H9 (cell line): ENCODE results near the gene PDLIM7. TPM values are rescaled to one million over a fixed set of nuclear protein-coding genes. Genes with fewer than 3 reads are reported as not detected.

Experiments
- DNase-seq: peaks from one replicate; pipeline ENCODE4 v3.0.0-alpha.2; 2017
- H2AFZ ChIP-seq: one replicate; pipeline ENCODE4 v1.6.1; 2013; ENCODE audit warnings: mild to moderate bottlenecking, low read length, control low read depth, moderate library complexity
- H2AK5ac ChIP-seq: 2 replicates; pipeline ENCODE4 v1.6.1; 2013; ENCODE audit warnings: low read length, control low read depth, mixed read lengths; ENCODE audit not compliant: insufficient read length
- H2BK120ac ChIP-seq: one replicate; pipeline ENCODE4 v1.6.1; 2013; ENCODE audit warnings: low read depth, mild to moderate bottlenecking, low read length, control low read depth, inconsistent platforms; ENCODE audit not compliant: poor library complexity, severe bottlenecking
- H2BK12ac ChIP-seq: 2 replicates; pipeline ENCODE4 v1.6.1; 2013; ENCODE audit warnings: low read length, control low read depth, mixed read lengths, low read depth; ENCODE audit not compliant: insufficient read length
- H2BK15ac ChIP-seq: 2 replicates; pipeline ENCODE4 v1.6.1; 2013; ENCODE audit warnings: low read depth, low read length, control low read depth
- H2BK20ac ChIP-seq: one replicate; pipeline ENCODE4 v1.6.1; 2013; ENCODE audit warnings: low read depth, mild to moderate bottlenecking, low read length, control low read depth, inconsistent platforms; ENCODE audit not compliant: poor library complexity, severe bottlenecking
- H2BK5ac ChIP-seq: 2 replicates; pipeline ENCODE4 v1.6.1; 2013; ENCODE audit warnings: low read length, control low read depth, mixed read lengths; ENCODE audit not compliant: insufficient read length
- H3K14ac ChIP-seq: 2 replicates; pipeline ENCODE4 v1.6.1; 2013; ENCODE audit warnings: low read length, control low read depth; ENCODE audit not compliant: insufficient read depth
- H3K18ac ChIP-seq: 2 replicates; pipeline ENCODE4 v1.6.1; 2013; ENCODE audit warnings: low read depth, mild to moderate bottlenecking, mixed read lengths, low read length, control low read depth; ENCODE audit not compliant: insufficient read length
- H3K23ac ChIP-seq: 2 replicates; pipeline ENCODE4 v1.6.1; 2013; ENCODE audit warnings: low read length, control low read depth, mixed read lengths, low read depth; ENCODE audit not compliant: insufficient read length
- H3K23me2 ChIP-seq: 2 replicates; pipeline ENCODE4 v1.6.1; 2013; ENCODE audit warnings: low read depth, mild to moderate bottlenecking, mixed read lengths, low read length, control low read depth; ENCODE audit not compliant: insufficient read length, poor library complexity, severe bottlenecking
- H3K27ac ChIP-seq: 2 replicates; pipeline ENCODE4 v1.5.1; 2013; ENCODE audit warnings: low read length, control low read depth, mixed read lengths, low read depth; ENCODE audit not compliant: insufficient read length
- H3K27me3 ChIP-seq: 2 replicates; pipeline ENCODE4 v1.6.1; 2013; ENCODE audit warnings: low read length, control low read depth, inconsistent platforms; ENCODE audit not compliant: insufficient read depth
- H3K4ac ChIP-seq: 2 replicates; pipeline ENCODE4 v1.6.1; 2013; ENCODE audit warnings: low read depth, mild to moderate bottlenecking, control low read depth, inconsistent platforms, low read length, moderate library complexity
- H3K4me1 ChIP-seq: 2 replicates; pipeline ENCODE4 v1.6.1; 2013; ENCODE audit warnings: low read length, control low read depth, inconsistent platforms; ENCODE audit not compliant: insufficient read depth
- H3K4me2 ChIP-seq: 2 replicates; pipeline ENCODE4 v1.6.1; 2013; ENCODE audit warnings: low read length, control low read depth, mixed read lengths; ENCODE audit not compliant: insufficient read length, insufficient read depth
- H3K56ac ChIP-seq: 2 replicates; pipeline ENCODE4 v1.6.1; 2013; ENCODE audit warnings: low read depth, mild to moderate bottlenecking, mixed read lengths, low read length, control low read depth; ENCODE audit not compliant: insufficient read length
- H3K79me1 ChIP-seq: 2 replicates; pipeline ENCODE4 v1.6.1; 2013; ENCODE audit warnings: low read depth, mild to moderate bottlenecking, moderate library complexity, low read length, control low read depth, inconsistent platforms; ENCODE audit not compliant: insufficient read depth, poor library complexity, severe bottlenecking
- H3K79me2 ChIP-seq: 2 replicates; pipeline ENCODE4 v1.6.1; 2013; ENCODE audit warnings: low read length, control low read depth, inconsistent platforms; ENCODE audit not compliant: insufficient read depth
- H3K9ac ChIP-seq: 2 replicates; pipeline ENCODE4 v1.6.1; 2013; ENCODE audit warnings: low read length, control low read depth, mixed read lengths; ENCODE audit not compliant: insufficient read length; ENCODE audit errors: extremely low read depth
- H3K9me3 ChIP-seq: one replicate; pipeline ENCODE4 v1.6.1; 2013; ENCODE audit warnings: low read depth, low read length, inconsistent platforms; ENCODE audit not compliant: control insufficient read depth
- H3T11ph ChIP-seq: one replicate; pipeline ENCODE4 v1.6.1; 2013; ENCODE audit warnings: mild to moderate bottlenecking, low read length, control low read depth, inconsistent platforms
- H4K20me1 ChIP-seq: one replicate; pipeline ENCODE4 v1.6.1; 2013; ENCODE audit not compliant: control insufficient read depth, insufficient read length, insufficient read depth
- H4K5ac ChIP-seq: 2 replicates; pipeline ENCODE4 v1.6.1; 2013; ENCODE audit warnings: low read depth, mild to moderate bottlenecking, mixed read lengths, low read length, control low read depth; ENCODE audit not compliant: insufficient read length
- H4K8ac ChIP-seq: replicated peaks from 2 replicates; pipeline ENCODE4 v1.6.1; 2013; ENCODE audit warnings: low read length, control low read depth, mixed read lengths, low read depth; ENCODE audit not compliant: insufficient read length
- H4K91ac ChIP-seq: 2 replicates; pipeline ENCODE4 v1.6.1; 2013; ENCODE audit warnings: low read depth, mild to moderate bottlenecking, moderate library complexity, mixed read lengths, low read length, control low read depth; ENCODE audit not compliant: insufficient read length
- H3K27ac Mint-ChIP-seq, 3 experiments: 2 replicates in 2 of 3; 3 replicates in 1 of 3; pipeline ENCODE4 v1.8.0; 2020 to 2021; ENCODE audit warnings: mixed read lengths in 3 of 3, mild to moderate bottlenecking in 1 of 3, moderate library complexity in 1 of 3
- H3K27me3 Mint-ChIP-seq: 2 replicates; pipeline ENCODE4 v1.8.0; 2021; ENCODE audit warnings: low read depth, mild to moderate bottlenecking, moderate library complexity, mixed read lengths
- H3K36me3 Mint-ChIP-seq, 3 experiments: 2 replicates in 2 of 3; 3 replicates in 1 of 3; pipeline ENCODE4 v1.8.0; 2020 to 2021; ENCODE audit warnings: low read depth in 3 of 3, mixed read lengths in 3 of 3; ENCODE audit not compliant: insufficient read depth in 1 of 3
- H3K4me1 Mint-ChIP-seq, 2 experiments: 2 replicates each; pipeline ENCODE4 v1.8.0; 2020; ENCODE audit warnings: mixed read lengths in 2 of 2
- H3K4me3 Mint-ChIP-seq, 2 experiments: 2 replicates in 1 of 2; 3 replicates in 1 of 2; pipeline ENCODE4 v1.8.0; 2020 to 2021; ENCODE audit warnings: mild to moderate bottlenecking in 2 of 2, mixed read lengths in 2 of 2, moderate library complexity in 1 of 2
- H3K9me3 Mint-ChIP-seq, 2 experiments: 2 replicates in 1 of 2; 3 replicates in 1 of 2; pipeline ENCODE4 v1.8.0; 2020; ENCODE audit warnings: mild to moderate bottlenecking in 2 of 2, mixed read lengths in 2 of 2, moderate library complexity in 1 of 2
- WGBS: extraction: QIAGEN DNeasy Blood & Tissue Kit; methylation state at CpG from one replicate; pipeline ENCODE4 v1.1.7; 2013; ENCODE audit warnings: missing lambda C conversion rate, low lambda C conversion rate, mixed read lengths; ENCODE audit not compliant: insufficient read length; ENCODE audit errors: extremely low coverage; 5-methylcytosine and 5-hydroxymethylcytosine counted together
- total RNA-seq: library from RNA; stranded (reverse); gene quantifications from 2 replicates; pipeline ENCODE4 v1.2.1, GENCODE V29; 2021
- TF ChIP-seq, protein P1 (sequence below): fragments of 200-600 bp; sonication (generic); conservative IDR thresholded peaks from 3 replicates; pipeline ENCODE4 v1.8.0; 2021; ENCODE audit warnings: antibody characterized with exemption, mild to moderate bottlenecking

PDLIM7 gene
- total RNA-seq, 1 experiment from 2014 or later = 137 TPM

DNA sequence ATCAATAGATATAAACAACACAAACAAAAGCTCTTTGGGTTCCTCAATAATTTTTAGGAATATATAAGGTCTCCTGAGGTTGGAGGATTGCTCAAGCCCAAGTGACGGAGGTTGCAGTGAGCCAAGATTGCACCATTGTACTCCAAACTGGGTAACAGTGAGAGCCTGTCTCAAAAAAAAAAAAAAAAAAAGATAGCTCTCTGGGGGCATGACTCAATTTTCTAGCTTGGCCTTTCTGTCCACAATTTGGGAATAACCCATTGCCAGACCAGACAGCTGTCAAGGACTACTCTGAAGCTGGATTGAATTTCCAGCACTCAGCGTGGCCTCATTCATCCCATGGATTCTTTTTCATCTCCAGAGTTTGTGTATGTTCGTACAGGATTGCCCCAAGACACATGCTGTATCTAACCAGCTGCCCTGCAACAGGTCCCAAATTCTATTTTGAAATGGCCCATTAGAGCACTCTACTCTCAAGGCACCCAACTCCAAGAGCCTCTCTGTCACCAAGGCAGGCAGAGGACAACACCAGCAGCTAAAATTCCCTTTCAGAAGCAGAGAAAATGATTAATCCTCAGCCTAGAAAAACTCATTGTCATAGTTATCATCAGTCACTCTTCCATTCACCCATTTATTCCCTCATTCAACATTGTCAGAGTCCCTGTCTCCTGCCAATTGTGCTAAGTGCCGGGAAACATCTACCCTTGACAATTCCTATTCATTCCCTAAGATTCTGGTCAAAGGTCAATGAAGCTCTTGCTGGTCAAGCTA lies 48.3 kb upstream of the PDLIM7 start:
- Histone ChIP-seq H3K56ac (no peak overlapping the region), H4K91ac (no peak overlapping the region), H2BK15ac (no peak overlapping the region), H4K20me1 (no peaks in the 10 kb centered on the region), H3K4me1 (no peaks in the 10 kb centered on the region), H3K23me2 (no peaks in the 10 kb centered on the region), H3K9ac (no peak overlapping the region), H3K14ac (no peak overlapping the region), H2BK12ac (no peak overlapping the region), H3K79me1 (peaks cover 3% of the 10 kb centered on the region), H2BK120ac (no peak overlapping the region), H4K8ac (no peak overlapping the region), H2AK5ac (no peak overlapping the region), H3K4ac (no peak overlapping the region), H3K18ac (no peak overlapping the region), H3K4me2 (no peak overlapping the region), H2AFZ (no peak overlapping the region), H3K9me3 (no peaks in the 10 kb centered on the region), H4K5ac (no peak overlapping the region), H2BK5ac (no peak overlapping the region), H3T11ph (no peak overlapping the region), H3K23ac (no peak overlapping the region), H2BK20ac (no peak overlapping the region), H3K27ac (no peak overlapping the region), H3K27me3 (no peaks in the 10 kb centered on the region), H3K79me2 (peaks cover 4% of the 10 kb centered on the region; the same call in 1 of the 2 replicates)
- Mint-ChIP-seq H3K9me3 (no peaks in the 10 kb centered on the region), H3K27ac (peak overlapping the region in 1 of 3 experiments; percentile 25; a peak in 1 of 7 replicates), H3K36me3 (peaks cover 8 to 24% (median 17%) of the 10 kb centered on the region in 3 experiments; a peak in 5 of 7 replicates), H3K4me1 (peaks cover 3 to 7% of the 10 kb centered on the region in 2 experiments; a peak in 3 of 4 replicates), H3K27me3 (no peaks in the 10 kb centered on the region), H3K4me3 (no peak overlapping the region)
- TF ChIP-seq, protein P1, sequence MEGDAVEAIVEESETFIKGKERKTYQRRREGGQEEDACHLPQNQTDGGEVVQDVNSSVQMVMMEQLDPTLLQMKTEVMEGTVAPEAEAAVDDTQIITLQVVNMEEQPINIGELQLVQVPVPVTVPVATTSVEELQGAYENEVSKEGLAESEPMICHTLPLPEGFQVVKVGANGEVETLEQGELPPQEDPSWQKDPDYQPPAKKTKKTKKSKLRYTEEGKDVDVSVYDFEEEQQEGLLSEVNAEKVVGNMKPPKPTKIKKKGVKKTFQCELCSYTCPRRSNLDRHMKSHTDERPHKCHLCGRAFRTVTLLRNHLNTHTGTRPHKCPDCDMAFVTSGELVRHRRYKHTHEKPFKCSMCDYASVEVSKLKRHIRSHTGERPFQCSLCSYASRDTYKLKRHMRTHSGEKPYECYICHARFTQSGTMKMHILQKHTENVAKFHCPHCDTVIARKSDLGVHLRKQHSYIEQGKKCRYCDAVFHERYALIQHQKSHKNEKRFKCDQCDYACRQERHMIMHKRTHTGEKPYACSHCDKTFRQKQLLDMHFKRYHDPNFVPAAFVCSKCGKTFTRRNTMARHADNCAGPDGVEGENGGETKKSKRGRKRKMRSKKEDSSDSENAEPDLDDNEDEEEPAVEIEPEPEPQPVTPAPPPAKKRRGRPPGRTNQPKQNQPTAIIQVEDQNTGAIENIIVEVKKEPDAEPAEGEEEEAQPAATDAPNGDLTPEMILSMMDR = no peak
- WGBS = no CpG with 5 or more reads among the region's 4 CpGs
- no peak for DNase-seq
